GM19467 (cell line): Measurements from ENCODE around the gene DCAF17.
"Not testable (repeated sequence)": the region's sequence is repeated elsewhere in the genome, so short reads cannot be mapped to it uniquely, and the experiment has no call there.

Experiments
- ATAC-seq: cut with Tn5 transposase; IDR thresholded peaks from one replicate; pipeline ENCODE4 v1.9.1; 2021; ENCODE audit warnings: mild to moderate bottlenecking, moderate library complexity; ENCODE audit not compliant: unreplicated experiment

DCAF17 gene

DNA sequence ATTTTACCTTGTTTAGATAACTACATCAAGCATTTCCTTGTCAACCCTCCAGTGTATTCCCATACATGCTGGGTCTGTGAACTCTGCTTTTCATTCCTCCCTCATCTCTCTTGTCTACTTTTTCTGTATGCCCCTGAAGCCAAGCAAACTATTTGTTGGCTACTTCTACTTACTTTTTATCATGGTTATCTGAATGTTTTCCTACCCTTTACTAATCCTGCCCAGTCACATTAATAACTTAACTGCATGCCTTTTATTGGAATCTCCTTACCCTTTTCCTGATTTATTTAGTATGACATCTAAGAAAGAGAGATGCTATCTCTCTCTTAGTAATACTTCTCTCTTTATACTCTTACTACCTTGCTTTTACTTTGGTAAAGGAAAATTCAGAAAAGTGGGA, 17.0 kb downstream of the DCAF17 start:
- no peak for ATAC-seq

GRCh38 chr2:171452773-171453172, 18.7 kb downstream of the DCAF17 start:
- no peak for ATAC-seq

DNA sequence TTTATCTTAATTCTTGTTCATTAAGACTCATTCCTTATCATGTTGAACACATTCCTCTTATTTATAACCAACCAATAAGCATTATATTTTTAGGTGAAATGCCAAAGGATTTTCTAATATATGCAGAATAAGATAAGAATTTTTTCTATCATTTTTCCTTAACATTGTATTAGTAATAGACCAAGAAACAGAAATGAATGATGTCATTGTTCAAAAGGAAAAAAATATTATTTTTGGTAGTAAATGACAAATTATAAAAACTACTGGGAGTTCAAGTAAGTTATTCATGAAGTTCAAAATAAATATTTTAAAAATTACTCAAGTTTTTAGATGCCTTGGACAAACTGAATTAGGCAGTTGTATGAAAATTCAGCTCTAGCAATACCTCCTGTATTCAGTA, 25.5 kb downstream of the DCAF17 start:
- no peak for ATAC-seq

GRCh38 chr2:171460537-171460936, 26.5 kb downstream of the DCAF17 start:
- no peak for ATAC-seq

DNA sequence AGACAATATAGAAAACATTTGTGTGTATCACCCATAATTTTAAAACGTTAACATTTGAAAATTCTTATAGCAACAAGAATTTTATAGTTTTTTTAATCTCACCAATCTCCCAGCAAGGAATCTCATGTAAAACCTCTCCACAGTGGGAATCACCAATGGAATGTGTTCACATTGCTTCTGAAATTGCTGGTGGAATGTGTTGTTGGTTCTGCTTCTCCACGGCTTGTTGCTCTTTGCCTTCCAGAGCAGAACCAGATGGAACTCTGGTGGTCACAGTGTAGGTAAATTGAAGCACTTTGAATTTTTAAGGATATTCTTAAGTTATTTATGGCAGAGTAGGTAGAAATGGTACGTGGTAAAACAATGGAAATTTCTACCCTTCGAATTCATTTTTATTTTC, 35.1 kb downstream of the DCAF17 start:
- ATAC-seq, result no peak

DNA sequence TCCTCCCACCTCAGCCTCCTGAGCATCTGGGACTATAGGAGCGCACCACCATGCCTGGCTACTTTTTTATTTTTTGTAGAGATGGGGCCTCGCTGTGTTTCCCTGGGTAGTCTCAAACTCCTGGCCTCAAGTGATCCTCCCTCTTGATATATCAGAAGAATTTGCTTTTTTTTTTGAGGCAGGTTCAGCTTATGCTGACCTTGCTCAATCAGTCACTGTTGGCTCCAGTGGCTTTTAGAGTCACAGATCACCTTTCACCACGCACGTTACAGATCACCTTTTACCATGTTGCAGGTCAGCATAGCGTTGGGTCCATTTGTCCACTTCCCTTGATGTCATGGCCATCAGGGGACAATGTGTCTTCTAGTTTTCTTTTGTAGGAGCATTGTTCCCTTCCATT, 36.1 kb downstream of the DCAF17 start:
- no peak for ATAC-seq

DNA sequence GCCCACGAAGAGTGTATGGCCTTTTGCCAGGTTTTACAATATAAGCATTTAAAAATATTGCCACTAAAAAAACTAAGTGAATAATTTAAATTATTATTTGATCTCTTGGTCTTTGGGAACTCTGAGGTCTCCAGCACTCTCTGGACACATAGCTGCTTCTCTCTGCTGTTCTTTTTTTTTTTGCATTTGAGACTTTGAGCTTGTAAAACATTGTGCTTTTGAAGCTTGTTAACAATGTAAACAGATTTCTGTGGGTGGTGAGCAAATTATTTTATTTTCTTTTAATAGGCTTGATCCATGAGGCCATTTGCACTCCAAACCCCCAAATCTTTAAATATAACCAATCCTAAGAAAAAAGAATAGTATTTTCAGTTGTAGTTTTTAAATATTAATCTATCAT, 42.0 kb downstream of the DCAF17 start:
- no peak for ATAC-seq

DNA sequence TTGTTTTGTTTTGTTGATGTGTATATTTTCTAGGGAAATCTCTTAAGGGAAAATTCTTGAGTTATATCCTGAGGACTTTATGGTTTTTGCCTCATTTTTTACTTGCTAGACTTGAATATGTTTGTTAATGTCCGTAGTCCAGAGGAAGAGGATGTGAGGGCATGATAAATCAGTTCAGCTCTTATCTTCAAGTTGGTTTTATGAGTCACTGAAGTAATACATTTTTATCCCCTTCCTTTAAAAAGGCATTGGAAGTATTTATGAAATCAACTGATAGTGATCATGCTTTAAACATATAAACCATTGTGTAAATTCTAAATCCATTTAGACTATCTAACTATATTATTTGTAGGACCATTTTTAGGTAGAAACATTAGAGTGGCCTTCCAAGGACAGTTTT, 44.3 kb downstream of the DCAF17 start:
- ATAC-seq, result no peak

GRCh38 chr2:171479154-171479814, 45.3 kb downstream of the DCAF17 start:
- ATAC-seq, result no peak

DNA sequence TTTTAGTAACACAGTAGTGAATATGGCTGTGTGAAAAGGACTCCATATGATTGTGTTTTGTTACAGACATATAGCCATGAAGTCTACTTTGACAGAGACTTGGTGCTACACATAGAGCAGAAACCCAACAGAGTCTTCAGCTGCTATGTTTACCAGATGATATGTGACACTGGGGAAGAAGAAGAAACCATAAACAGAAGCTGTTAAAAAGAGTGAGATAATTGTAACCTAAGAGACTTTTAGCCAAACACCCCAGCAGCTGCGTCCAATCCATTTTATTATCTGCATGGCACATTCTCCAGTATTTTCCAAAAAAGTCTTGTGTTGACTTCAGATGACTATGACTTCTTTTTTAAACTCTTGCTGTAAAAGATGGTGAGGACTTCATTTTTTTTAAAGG, 46.9 kb downstream of the DCAF17 start:
- no peak for ATAC-seq

- ATAC-seq, result no peak
Observed at GRCh38 chr2:171482308-171482707, 48.3 kb downstream of the DCAF17 start.

- no peak for ATAC-seq
Observed at GRCh38 chr2:171482877-171483276, 48.9 kb downstream of the DCAF17 start.

DNA sequence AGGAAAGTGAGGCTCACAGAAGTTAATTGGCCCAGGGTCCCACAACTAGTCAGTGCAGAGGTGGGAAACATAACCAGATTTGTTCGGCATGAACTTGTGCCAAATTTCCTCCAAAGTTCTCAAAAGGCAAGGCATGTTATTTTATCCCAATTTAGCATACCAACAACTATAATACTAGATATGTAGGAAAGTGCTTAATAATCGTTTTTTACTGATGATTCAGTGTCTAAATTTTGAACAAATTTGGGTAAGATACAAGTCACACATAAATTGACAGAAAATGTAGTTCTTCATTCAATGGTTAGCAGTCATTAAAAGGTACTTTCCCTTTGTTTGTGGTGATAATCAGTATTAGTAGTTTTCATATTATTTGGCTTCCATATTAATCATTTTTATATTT, 49.8 kb downstream of the DCAF17 start:
- no peak for ATAC-seq

- no peak for ATAC-seq
Observed at GRCh38 chr2:171485116-171485515, 51.1 kb downstream of the DCAF17 start.

GRCh38 chr2:171487201-171487600, 53.2 kb downstream of the DCAF17 start:
- ATAC-seq, result no peak

- ATAC-seq, result no peak
Observed at GRCh38 chr2:171487803-171488259, 53.8 kb downstream of the DCAF17 start.

GRCh38 chr2:171490577-171490976, 56.6 kb downstream of the DCAF17 start:
- ATAC-seq, result no peak

- no peak for ATAC-seq
Observed at GRCh38 chr2:171491292-171491691, 57.3 kb downstream of the DCAF17 start.

DNA sequence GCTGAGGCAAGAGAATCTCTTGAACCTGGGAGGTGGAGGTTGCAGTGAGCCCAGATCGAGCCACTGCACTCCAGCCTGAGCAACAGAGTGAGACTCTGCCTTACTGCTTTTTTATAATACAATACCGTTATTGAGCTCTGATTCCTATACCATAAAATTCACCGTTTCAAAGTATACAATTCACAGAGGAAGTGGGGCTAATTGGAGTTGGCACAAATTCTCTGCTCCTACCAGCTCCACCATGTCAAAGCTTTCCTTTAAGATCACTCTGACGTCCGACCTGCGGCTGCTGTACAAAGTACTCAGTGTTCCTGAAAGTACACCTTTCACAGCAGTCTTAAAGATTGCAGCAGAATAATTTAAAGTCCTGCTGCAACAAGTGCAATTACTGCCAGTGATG, 58.6 kb downstream of the DCAF17 start:
- no peak for ATAC-seq

DNA sequence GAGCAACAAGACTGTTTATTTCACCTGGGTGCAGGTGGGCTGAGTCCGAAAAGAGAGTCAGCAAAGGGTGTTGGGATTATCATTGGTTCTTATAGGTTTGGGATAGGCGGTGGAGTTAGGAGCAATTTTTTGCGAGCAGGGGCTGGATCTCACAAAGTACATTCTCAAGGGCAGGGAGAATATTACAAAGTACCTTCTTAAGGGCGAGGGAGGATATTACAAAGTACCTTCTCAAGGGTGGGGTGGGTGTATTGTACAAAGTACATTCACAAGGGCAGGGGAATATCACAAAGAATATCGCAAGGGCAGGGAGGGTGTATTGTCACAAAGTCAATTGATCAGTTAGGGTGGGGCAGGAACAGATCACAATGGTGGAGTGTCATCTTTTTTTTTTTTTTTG, 63.6 kb downstream of the DCAF17 start:
- not testable (repeated sequence) for ATAC-seq

DNA sequence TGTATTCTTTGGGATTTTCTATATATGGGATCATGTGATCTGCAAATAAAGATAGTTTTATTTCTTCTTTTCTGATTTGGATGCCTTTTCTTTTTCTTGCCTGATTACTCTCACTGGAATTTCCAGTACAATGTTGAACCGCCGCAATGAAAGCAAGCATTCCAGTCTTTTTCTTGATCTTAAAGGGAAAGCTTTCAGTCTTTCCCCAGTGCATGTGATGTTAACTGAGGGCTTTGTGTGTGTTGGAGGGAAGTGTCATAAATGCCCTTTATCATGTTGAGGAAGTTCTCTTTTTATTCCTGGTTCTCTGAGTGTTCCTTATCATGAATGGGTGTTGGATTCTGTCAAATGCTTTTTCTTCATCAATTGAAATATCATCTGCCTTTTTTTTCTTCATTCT, 71.3 kb downstream of the DCAF17 start:
- no peak for ATAC-seq

GRCh38 chr2:171509945-171510731, 76.1 kb downstream of the DCAF17 start:
- ATAC-seq, result no peak
